Natural killer cell treated with Interleukin-12 subunit alpha and Interleukin-12 subunit beta and Interleukin-15 and Interleukin-18, amount 100 ng/mL, for 72 hours (primary cell): Measurements from ENCODE around the gene GLYR1. TPM values are rescaled to one million over a fixed set of nuclear protein-coding genes. Genes with fewer than 3 reads are reported as not detected.
A peak's percentile ranks its signal among the peaks of the same experiment; 100 is the strongest.

Experiments used
- ATAC-seq, 2 donors: fragments of 150-1000 bp; cut with Tn5 transposase in 1 of 2; sonication (Bioruptor Pico), chemical (Tn5 transposase) in 1 of 2; 2 replicates each; pipeline ENCODE4 v1.10.0; 2021
- DNase-seq: peaks from one replicate; pipeline ENCODE4 v3.0.0; 2022; ENCODE audit warnings: low spot score
- H3K27ac Mint-ChIP-seq, 2 donors: 1 replicate in 1 of 2; 2 replicates in 1 of 2; pipeline ENCODE4 v1.8.0; 2022; ENCODE audit warnings: mixed read lengths in 2 of 2, mild to moderate bottlenecking in 1 of 2, moderate library complexity in 1 of 2
- H3K27me3 Mint-ChIP-seq, 2 donors: 1 replicate in 1 of 2; 2 replicates in 1 of 2; pipeline ENCODE4 v1.8.0; 2022; ENCODE audit warnings: mixed read lengths in 2 of 2
- H3K36me3 Mint-ChIP-seq: one replicate; pipeline ENCODE4 v1.8.0; 2022; ENCODE audit warnings: mixed read lengths
- H3K4me1 Mint-ChIP-seq, 2 donors: 1 replicate in 1 of 2; 2 replicates in 1 of 2; pipeline ENCODE4 v1.8.0; 2022; ENCODE audit warnings: low read depth in 2 of 2, mixed read lengths in 2 of 2, mild to moderate bottlenecking in 1 of 2
- H3K4me3 Mint-ChIP-seq: one replicate; pipeline ENCODE4 v1.8.0; 2022; ENCODE audit warnings: mixed read lengths
- H3K9me3 Mint-ChIP-seq: 2 replicates; pipeline ENCODE4 v1.8.0; 2022; ENCODE audit warnings: mixed read lengths
- total RNA-seq, 2 donors: library from RNA; stranded (reverse); gene quantifications; one replicate each; pipeline ENCODE4 v1.2.3, GENCODE V29; 2022

GLYR1 gene
- total RNA-seq, 2 donors from 2014 or later, result 126 to 156 TPM

DNA sequence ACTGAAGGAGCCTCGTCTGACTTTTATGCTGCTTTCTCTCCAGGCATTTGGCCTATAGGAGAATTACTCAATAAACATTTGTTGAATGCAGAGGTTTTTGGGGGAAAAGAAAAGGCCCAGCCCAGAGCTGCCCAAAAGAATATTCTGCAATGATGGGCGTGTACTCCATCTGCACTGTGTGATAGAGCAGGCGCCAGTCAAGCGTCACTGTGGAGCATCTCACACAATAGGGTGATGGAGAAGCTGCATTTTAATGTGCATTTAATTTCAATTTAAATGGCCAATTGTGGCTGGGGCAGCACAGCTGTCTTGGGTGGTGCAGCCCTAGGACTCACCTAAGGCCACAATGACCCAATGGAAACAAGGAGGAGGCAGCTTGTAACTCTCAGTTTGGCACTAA, 20.6 kb downstream of the GLYR1 start:
- no peaks in the 10 kb centered on the region for H3K27me3 Mint-ChIP-seq
- H3K27ac Mint-ChIP-seq, result no peak overlapping the region
- no peaks in the 10 kb centered on the region for H3K9me3 Mint-ChIP-seq
- peaks cover 0 to 14% of the 10 kb centered on the region in 2 donors for H3K4me1 Mint-ChIP-seq
- ATAC-seq (no peak), DNase-seq (no peak)
- peaks cover 28% of the 10 kb centered on the region for H3K36me3 Mint-ChIP-seq
- no peak overlapping the region for H3K4me3 Mint-ChIP-seq

DNA sequence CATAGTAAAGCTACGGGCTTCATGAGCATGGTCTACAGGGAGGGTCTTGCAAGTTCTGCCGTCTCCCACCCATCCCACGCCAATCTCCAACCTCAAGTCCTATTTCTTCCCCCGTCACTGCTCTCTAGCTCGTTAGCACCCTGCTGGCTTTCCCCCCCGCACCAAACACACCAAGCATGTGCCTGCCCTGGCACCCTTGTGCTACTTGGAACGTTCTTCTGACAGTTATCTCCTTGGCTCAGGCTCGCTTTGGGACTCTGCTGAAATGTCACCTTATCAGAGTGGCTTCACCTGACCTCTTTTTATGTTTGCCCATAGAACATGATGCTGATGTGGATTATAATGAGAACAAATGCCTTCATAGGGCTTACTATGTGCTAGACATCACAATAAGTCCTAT, 21.9 kb downstream of the GLYR1 start:
- Mint-ChIP-seq H3K27me3 (no peaks in the 10 kb centered on the region), H3K27ac (no peak overlapping the region), H3K4me3 (no peak overlapping the region), H3K36me3 (peaks cover 16% of the 10 kb centered on the region), H3K9me3 (no peaks in the 10 kb centered on the region), H3K4me1 (peaks cover 0 to 6% of the 10 kb centered on the region in 2 donors)
- DNase-seq (no peak), ATAC-seq (no peak)

DNA sequence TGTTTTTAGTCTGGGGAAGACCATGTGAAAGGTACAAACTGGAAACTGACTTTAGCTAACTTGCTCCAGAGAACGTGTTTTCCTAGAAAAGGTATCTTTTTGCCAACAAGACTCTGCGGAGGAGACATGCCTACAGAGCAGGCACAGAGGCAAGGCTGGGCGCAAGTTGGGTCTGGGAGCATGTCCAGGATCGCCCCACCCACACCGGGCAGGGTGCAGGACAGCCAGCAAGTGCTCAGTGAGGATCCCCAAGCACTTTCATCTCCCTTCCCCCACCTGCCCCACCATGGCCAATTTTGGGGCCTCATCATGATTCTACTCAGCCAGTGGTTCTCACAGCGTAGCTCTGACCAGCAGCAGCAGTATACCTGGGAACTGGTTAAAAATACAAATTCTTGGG, 26.4 kb downstream of the GLYR1 start:
- H3K27me3 Mint-ChIP-seq, result no peaks in the 10 kb centered on the region
- H3K4me1 Mint-ChIP-seq, result peaks cover 0 to 11% of the 10 kb centered on the region in 2 donors
- H3K9me3 Mint-ChIP-seq, result no peaks in the 10 kb centered on the region
- peaks cover 24% of the 10 kb centered on the region for H3K36me3 Mint-ChIP-seq
- ATAC-seq, result no peak
- no peak overlapping the region for H3K4me3 Mint-ChIP-seq
- no peak for DNase-seq
- H3K27ac Mint-ChIP-seq, result no peak overlapping the region

DNA sequence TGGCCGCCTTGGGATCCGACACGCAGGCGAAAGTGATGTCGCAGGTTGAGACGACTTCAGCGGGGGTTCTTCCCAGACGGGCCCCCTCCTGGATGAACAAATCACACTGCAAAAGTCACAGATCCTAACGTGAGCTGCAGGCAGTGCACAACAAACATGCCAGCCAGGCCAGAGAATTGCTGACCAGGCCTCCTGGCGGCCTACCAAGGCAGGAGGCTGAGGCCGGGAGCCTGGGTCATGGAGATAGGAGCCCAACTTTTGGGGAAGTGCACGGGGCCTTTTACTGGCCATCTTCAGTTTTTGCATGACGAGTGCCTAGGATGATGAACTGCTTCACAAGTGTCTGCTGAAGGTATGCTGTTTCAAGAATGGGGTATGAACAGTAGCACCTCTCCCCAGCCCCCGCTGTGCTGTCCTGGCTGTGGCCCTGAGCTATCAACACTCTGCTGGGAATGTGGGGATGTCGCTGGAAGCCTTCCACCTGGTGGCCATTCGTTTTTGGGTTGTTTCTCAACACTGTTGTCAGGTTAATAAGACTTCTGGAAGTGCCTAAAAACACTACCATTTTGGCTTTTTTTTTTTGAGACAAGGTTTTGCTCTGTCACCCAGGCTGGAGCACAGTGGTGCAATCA, 32.4 kb downstream of the GLYR1 start:
- no peak overlapping the region for H3K27ac Mint-ChIP-seq
- no peak overlapping the region for H3K4me3 Mint-ChIP-seq
- no peaks in the 10 kb centered on the region for H3K27me3 Mint-ChIP-seq
- no peaks in the 10 kb centered on the region for H3K9me3 Mint-ChIP-seq
- DNase-seq, result no peak
- H3K4me1 Mint-ChIP-seq, result peaks cover 0 to 4% of the 10 kb centered on the region in 2 donors
- H3K36me3 Mint-ChIP-seq, result peaks cover 13% of the 10 kb centered on the region
- no peak for ATAC-seq

- no peak overlapping the region for H3K27ac Mint-ChIP-seq
- peaks cover 13% of the 10 kb centered on the region for H3K36me3 Mint-ChIP-seq
- H3K9me3 Mint-ChIP-seq, result no peaks in the 10 kb centered on the region
- no peak for ATAC-seq
- no peaks in the 10 kb centered on the region for H3K27me3 Mint-ChIP-seq
- H3K4me1 Mint-ChIP-seq, result peaks cover 0 to 4% of the 10 kb centered on the region in 2 donors
- no peak for DNase-seq
- H3K4me3 Mint-ChIP-seq, result no peak overlapping the region
These were observed 33.0 kb downstream of the GLYR1 start for GRCh38 chr16:4814046-4814445.

DNA sequence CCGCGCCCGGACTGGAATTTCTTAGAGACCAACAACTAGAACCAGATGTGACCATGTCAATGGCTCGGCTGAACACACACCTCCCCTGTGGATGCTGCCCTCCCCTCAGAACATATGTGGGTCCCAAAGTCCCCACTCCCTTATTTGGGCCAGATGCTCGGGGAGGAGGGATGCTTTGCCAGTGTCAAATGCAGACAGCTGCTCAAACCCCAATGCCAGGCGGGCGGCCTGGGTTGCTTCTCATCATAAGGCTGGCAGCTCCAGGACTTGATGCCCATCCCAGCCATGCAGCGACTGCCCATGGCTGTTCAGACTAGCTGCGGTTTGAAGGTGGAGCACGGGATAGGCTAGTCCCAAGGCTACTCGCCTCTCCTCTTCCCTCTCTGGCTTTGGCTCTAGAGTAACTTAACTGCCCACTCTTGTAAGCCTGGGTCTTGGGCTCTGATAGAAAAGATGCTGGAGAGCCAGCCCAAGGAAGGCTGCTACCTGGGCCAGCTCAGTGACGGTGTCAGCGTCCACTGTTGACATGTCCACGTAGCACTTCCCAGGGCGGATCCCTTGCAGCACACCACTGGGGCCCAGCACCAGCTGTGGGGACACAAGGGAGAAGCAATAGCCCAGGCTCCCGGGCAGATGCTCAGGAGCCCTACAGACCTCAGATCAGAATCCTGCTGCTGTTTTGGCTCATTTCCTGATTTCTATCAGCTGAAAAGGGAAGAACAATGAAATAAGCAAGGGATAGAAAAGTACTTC, 33.7 kb downstream of the GLYR1 start:
- ATAC-seq (no peak), DNase-seq (no peak)
- H3K9me3 Mint-ChIP-seq, result no peaks in the 10 kb centered on the region
- no peak overlapping the region for H3K27ac Mint-ChIP-seq
- peaks cover 7% of the 10 kb centered on the region for H3K36me3 Mint-ChIP-seq
- no peaks in the 10 kb centered on the region for H3K4me1 Mint-ChIP-seq
- H3K27me3 Mint-ChIP-seq, result no peaks in the 10 kb centered on the region
- H3K4me3 Mint-ChIP-seq, result no peak overlapping the region

- DNase-seq, result no peak
- H3K4me3 Mint-ChIP-seq, result no peak overlapping the region
- peak; percentile 17 to 50 for ATAC-seq
- peaks cover 14% of the 10 kb centered on the region for H3K36me3 Mint-ChIP-seq
- no peaks in the 10 kb centered on the region for H3K9me3 Mint-ChIP-seq
- H3K27me3 Mint-ChIP-seq, result no peaks in the 10 kb centered on the region
- no peak overlapping the region for H3K27ac Mint-ChIP-seq
- H3K4me1 Mint-ChIP-seq, result no peaks in the 10 kb centered on the region
These were observed 35.3 kb downstream of the GLYR1 start for GRCh38 chr16:4811773-4812172.

DNA sequence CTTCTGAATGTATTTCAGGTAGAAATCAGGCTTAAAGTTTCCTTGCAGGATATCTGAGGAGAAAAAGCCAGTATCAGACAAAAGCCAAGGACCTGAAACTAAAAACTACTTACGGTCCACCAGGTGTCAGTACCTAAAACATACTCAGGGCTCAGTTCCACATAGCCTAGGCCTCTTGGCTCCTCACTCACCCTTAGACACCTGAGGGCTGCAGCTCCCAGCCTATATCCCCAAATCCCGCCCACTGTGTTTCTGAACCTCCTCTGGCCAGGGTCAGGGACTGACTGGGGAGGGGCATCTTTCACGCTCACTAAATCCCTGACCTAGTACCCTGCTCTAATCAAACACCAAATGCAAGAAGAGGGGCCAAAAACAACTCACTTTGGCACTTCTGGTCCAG, 35.8 kb downstream of the GLYR1 start:
- DNase-seq (no peak), ATAC-seq (peak in 1 of 2 donors; percentile 41)
- no peaks in the 10 kb centered on the region for H3K9me3 Mint-ChIP-seq
- no peak overlapping the region for H3K27ac Mint-ChIP-seq
- H3K27me3 Mint-ChIP-seq, result no peaks in the 10 kb centered on the region
- H3K4me1 Mint-ChIP-seq, result no peaks in the 10 kb centered on the region
- H3K4me3 Mint-ChIP-seq, result no peak overlapping the region
- peaks cover 14% of the 10 kb centered on the region for H3K36me3 Mint-ChIP-seq

- no peak for ATAC-seq
- Mint-ChIP-seq H3K9me3 (no peaks in the 10 kb centered on the region), H3K36me3 (peaks cover 7% of the 10 kb centered on the region), H3K27ac (no peak overlapping the region), H3K27me3 (no peaks in the 10 kb centered on the region), H3K4me3 (no peak overlapping the region), H3K4me1 (peaks cover 0 to 5% of the 10 kb centered on the region in 2 donors)
- no peak for DNase-seq
These were observed 40.8 kb downstream of the GLYR1 start for GRCh38 chr16:4806280-4806679.

DNA sequence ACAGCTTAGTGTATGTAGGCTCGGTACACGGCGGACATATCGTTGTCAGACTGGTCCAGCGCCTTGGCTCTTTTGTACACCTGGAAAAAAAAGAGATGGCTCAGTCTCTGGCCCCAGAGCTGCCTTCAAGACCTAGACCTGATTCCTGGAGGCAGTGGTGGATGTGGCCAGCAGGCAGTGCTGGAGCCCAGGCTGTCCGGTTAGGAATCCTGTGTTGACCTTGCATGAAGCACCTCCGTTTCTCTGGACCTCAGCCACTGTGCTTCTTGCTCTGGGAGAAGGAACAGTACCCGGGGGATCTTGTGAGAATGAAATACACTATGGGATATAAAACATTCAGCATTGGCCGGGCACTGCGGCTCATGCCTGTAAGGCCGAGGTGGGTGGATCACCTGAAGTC, 41.9 kb downstream of the GLYR1 start:
- Mint-ChIP-seq H3K36me3 (peaks cover 7% of the 10 kb centered on the region), H3K27ac (no peak overlapping the region), H3K27me3 (no peaks in the 10 kb centered on the region), H3K4me3 (no peak overlapping the region), H3K4me1 (peaks cover 0 to 8% of the 10 kb centered on the region in 2 donors), H3K9me3 (no peaks in the 10 kb centered on the region)
- DNase-seq (no peak), ATAC-seq (no peak)

- peaks cover 0 to 8% of the 10 kb centered on the region in 2 donors for H3K4me1 Mint-ChIP-seq
- peak overlapping the region in 1 of 2 donors; percentile 27 for H3K27ac Mint-ChIP-seq
- peaks cover 7% of the 10 kb centered on the region for H3K36me3 Mint-ChIP-seq
- no peaks in the 10 kb centered on the region for H3K27me3 Mint-ChIP-seq
- ATAC-seq (no peak), DNase-seq (no peak)
- H3K9me3 Mint-ChIP-seq, result no peaks in the 10 kb centered on the region
- H3K4me3 Mint-ChIP-seq, result peak overlapping the region; percentile 48
These were observed 43.0 kb downstream of the GLYR1 start for GRCh38 chr16:4803898-4804762.

- peak overlapping the region; percentile 79 for H3K4me3 Mint-ChIP-seq
- peak overlapping the region in 1 of 2 donors; percentile 70 for H3K27ac Mint-ChIP-seq
These were observed 43.7 kb downstream of the GLYR1 start for GRCh38 chr16:4803401-4803844.

GRCh38 chr16:4802659-4803287, 44.3 kb downstream of the GLYR1 start:
- ATAC-seq (peak; percentile 97), DNase-seq (peak; percentile 92)
- Mint-ChIP-seq H3K9me3 (no peaks in the 10 kb centered on the region), H3K4me3 (peak overlapping the region; percentile 79), H3K27ac (peak overlapping the region in 1 of 2 donors; percentile 70), H3K4me1 (peaks cover 0 to 8% of the 10 kb centered on the region in 2 donors), H3K27me3 (no peaks in the 10 kb centered on the region), H3K36me3 (peaks cover 6% of the 10 kb centered on the region)

More at GRCh38 chr16:4803401-4803844, 43.7 kb downstream of the GLYR1 start:
- H3K9me3 Mint-ChIP-seq, result no peaks in the 10 kb centered on the region
- H3K27me3 Mint-ChIP-seq, result no peaks in the 10 kb centered on the region
- H3K36me3 Mint-ChIP-seq, result peaks cover 7% of the 10 kb centered on the region
- ATAC-seq (no peak), DNase-seq (no peak)
- H3K4me1 Mint-ChIP-seq, result peaks cover 0 to 8% of the 10 kb centered on the region in 2 donors
